ENCODE results near the gene EPS15. TPM values are rescaled to one million over a fixed set of nuclear protein-coding genes. Genes with fewer than 3 reads are reported as not detected.
"Not testable (repeated sequence)": the region's sequence is repeated elsewhere in the genome, so short reads cannot be mapped to it uniquely, and the experiment has no call there.

The EPS15 gene
- total RNA-seq, 1 donor from 2014 or later, result 42.0 TPM

- Histone ChIP-seq H3K27ac (no peak overlapping the region), H3K36me3 (no peaks in the 10 kb centered on the region), H3K79me2 (ENCODE audit: low read depth) (peaks cover 10% of the 10 kb centered on the region), H3K4me2 (no peak overlapping the region), H3K9me3 (ENCODE audit: low read depth) (no peaks in the 10 kb centered on the region), H3K4me1 (no peaks in the 10 kb centered on the region), H3K4me3 (no peak overlapping the region), H3K27me3 (no peaks in the 10 kb centered on the region), H3F3A (ENCODE audit: low read depth) (peaks cover 5% of the 10 kb centered on the region), H2AFZ (replicated peaks) (no peak overlapping the region), H4K20me1 (ENCODE audit: low read depth) (no peaks in the 10 kb centered on the region), H3K9ac (no peak overlapping the region)
- Mint-ChIP-seq H3K36me3 (peaks cover 3% of the 10 kb centered on the region), H3K4me3 (no peak overlapping the region), H3K4me1 (no peaks in the 10 kb centered on the region), H3K27me3 (ENCODE audit: insufficient read depth, low read depth) (no peaks in the 10 kb centered on the region), H3K27ac (no peak overlapping the region), H3K9me3 (no peaks in the 10 kb centered on the region)
- TF ChIP-seq EZH2 (IDR thresholded peaks at IDR 0.05), result no peak
- no peak for TF ChIP-seq CTCF (IDR thresholded peaks at IDR 0.05)
- TF ChIP-seq EZH2phosphoT487 (IDR thresholded peaks at IDR 0.05), result no peak
- DNase-seq (ENCODE audit: low spot score), result no peak
Observed at GRCh38 chr1:51487628-51488027, 31.4 kb downstream of the EPS15 start.

- H3K4me3 ChIP-seq, result no peak overlapping the region
- H3K27ac ChIP-seq, result no peak overlapping the region
- H3K9ac ChIP-seq, result no peak overlapping the region
- H3F3A ChIP-seq (ENCODE audit: low read depth), result peaks cover 5% of the 10 kb centered on the region
- no peaks in the 10 kb centered on the region for H3K9me3 Mint-ChIP-seq
- H3K4me2 ChIP-seq, result no peak overlapping the region
- H2AFZ ChIP-seq (replicated peaks), result no peak overlapping the region
- H3K36me3 ChIP-seq, result no peaks in the 10 kb centered on the region
- H3K4me1 ChIP-seq, result no peaks in the 10 kb centered on the region
- H3K36me3 Mint-ChIP-seq, result peaks cover 15% of the 10 kb centered on the region
- H3K9me3 ChIP-seq (ENCODE audit: low read depth), result no peaks in the 10 kb centered on the region
- no peaks in the 10 kb centered on the region for H4K20me1 ChIP-seq (ENCODE audit: low read depth)
- H3K27me3 ChIP-seq, result no peaks in the 10 kb centered on the region
- no peak overlapping the region for H3K27ac Mint-ChIP-seq
- H3K79me2 ChIP-seq (ENCODE audit: low read depth), result no peaks in the 10 kb centered on the region
- no peak for DNase-seq (ENCODE audit: low spot score)
- no peaks in the 10 kb centered on the region for H3K27me3 Mint-ChIP-seq (ENCODE audit: insufficient read depth, low read depth)
- H3K4me1 Mint-ChIP-seq, result no peaks in the 10 kb centered on the region
- TF ChIP-seq EZH2phosphoT487 (IDR thresholded peaks at IDR 0.05) (no peak), CTCF (IDR thresholded peaks at IDR 0.05) (no peak), EZH2 (IDR thresholded peaks at IDR 0.05) (no peak)
- H3K4me3 Mint-ChIP-seq, result no peak overlapping the region
Observed at GRCh38 chr1:51484591-51484990, 34.5 kb downstream of the EPS15 start.

GRCh38 chr1:51482881-51483280 lies 36.2 kb downstream of the EPS15 start:
- H3K4me2 ChIP-seq, result no peak overlapping the region
- no peaks in the 10 kb centered on the region for H3K4me1 ChIP-seq
- no peak overlapping the region for H3K4me3 ChIP-seq
- H3K27ac Mint-ChIP-seq, result no peak overlapping the region
- no peaks in the 10 kb centered on the region for H3K27me3 ChIP-seq
- H3F3A ChIP-seq (ENCODE audit: low read depth), result no peaks in the 10 kb centered on the region
- no peaks in the 10 kb centered on the region for H3K27me3 Mint-ChIP-seq (ENCODE audit: insufficient read depth, low read depth)
- H3K36me3 Mint-ChIP-seq, result peaks cover 25% of the 10 kb centered on the region
- peaks cover 5% of the 10 kb centered on the region for H3K9me3 Mint-ChIP-seq
- H4K20me1 ChIP-seq (ENCODE audit: low read depth), result no peaks in the 10 kb centered on the region
- no peaks in the 10 kb centered on the region for H3K4me1 Mint-ChIP-seq
- no peaks in the 10 kb centered on the region for H3K36me3 ChIP-seq
- H3K27ac ChIP-seq, result no peak overlapping the region
- no peak overlapping the region for H3K9ac ChIP-seq
- DNase-seq (ENCODE audit: low spot score), result no peak
- no peaks in the 10 kb centered on the region for H3K9me3 ChIP-seq (ENCODE audit: low read depth)
- TF ChIP-seq CTCF (IDR thresholded peaks at IDR 0.05) (no peak), EZH2 (IDR thresholded peaks at IDR 0.05) (no peak), EZH2phosphoT487 (IDR thresholded peaks at IDR 0.05) (no peak)
- H3K79me2 ChIP-seq (ENCODE audit: low read depth), result no peaks in the 10 kb centered on the region
- no peak overlapping the region for H2AFZ ChIP-seq (replicated peaks)
- no peak overlapping the region for H3K4me3 Mint-ChIP-seq

- not testable (repeated sequence) for DNase-seq (ENCODE audit: low spot score); H3K4me1 ChIP-seq; H3K27me3 ChIP-seq; H3K9ac ChIP-seq; H3K4me2 ChIP-seq; H3K27me3 Mint-ChIP-seq (ENCODE audit: insufficient read depth, low read depth); H4K20me1 ChIP-seq (ENCODE audit: low read depth); H3K27ac Mint-ChIP-seq; H3K4me3 ChIP-seq; H3K9me3 ChIP-seq (ENCODE audit: low read depth); H3K4me1 Mint-ChIP-seq; H3K4me3 Mint-ChIP-seq; H3K79me2 ChIP-seq (ENCODE audit: low read depth); H2AFZ ChIP-seq (replicated peaks); H3K36me3 ChIP-seq; H3F3A ChIP-seq (ENCODE audit: low read depth); H3K27ac ChIP-seq
- Mint-ChIP-seq H3K9me3 (peaks cover 14% of the 10 kb centered on the region), H3K36me3 (peaks cover 17% of the 10 kb centered on the region)
Observed at GRCh38 chr1:51474832-51475620, 44.0 kb downstream of the EPS15 start.

All from neural progenitor cell (in vitro differentiated cells).